NCI-H774 (cell line): ENCODE data around the gene PIGW.

Experiments
- DNase-seq: peaks from one replicate; lab custom pipeline; 2025; lab: John Stamatoyannopoulos, UW

PIGW gene, protein sequence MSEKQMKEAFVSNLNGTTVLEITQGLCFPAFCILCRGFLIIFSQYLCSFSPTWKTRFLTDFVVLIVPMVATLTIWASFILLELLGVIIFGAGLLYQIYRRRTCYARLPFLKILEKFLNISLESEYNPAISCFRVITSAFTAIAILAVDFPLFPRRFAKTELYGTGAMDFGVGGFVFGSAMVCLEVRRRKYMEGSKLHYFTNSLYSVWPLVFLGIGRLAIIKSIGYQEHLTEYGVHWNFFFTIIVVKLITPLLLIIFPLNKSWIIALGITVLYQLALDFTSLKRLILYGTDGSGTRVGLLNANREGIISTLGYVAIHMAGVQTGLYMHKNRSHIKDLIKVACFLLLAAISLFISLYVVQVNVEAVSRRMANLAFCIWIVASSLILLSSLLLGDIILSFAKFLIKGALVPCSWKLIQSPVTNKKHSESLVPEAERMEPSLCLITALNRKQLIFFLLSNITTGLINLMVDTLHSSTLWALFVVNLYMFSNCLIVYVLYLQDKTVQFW

DNA sequence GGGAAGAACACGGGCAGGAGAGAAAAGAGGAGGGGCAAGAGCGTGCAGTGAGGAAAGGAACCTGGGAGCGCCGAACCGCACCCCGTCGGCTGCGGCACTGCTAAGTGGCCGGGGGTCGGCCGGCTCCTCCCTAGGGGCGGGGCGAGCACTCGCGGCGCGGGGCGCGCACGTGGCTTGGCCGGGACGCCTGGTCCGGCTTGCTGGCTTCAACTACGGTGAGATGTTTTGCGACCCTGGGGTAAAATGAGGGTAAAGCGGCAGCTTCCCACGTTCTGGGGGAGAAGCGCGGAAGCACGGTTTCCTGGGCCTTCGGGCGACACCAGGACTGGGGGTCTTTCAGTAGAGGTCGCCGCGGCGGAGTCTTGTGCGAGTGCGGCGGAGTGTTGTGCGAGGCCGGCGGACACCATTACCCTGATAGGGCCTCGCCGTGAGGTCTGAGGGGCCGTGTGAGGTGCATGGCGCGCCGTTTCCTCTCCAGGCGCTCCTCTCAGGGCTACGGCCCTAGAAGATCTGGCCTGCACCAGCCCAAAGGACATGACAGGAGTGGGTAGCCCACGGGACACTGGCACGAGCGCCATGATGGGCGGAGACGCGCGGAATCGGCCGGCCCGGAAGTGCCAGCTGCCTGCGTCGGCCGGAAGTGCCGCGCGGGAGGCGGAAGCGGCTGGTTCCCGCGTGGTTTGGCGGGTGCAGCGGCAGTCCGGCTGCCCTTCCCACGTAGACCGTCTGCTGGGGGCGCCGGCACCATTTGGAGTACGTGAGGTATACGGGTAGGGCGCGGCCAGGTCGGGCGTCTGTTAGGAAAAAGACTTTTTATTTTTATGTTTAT lies at the start of gene PIGW, which contains the start of gene MYO19:
PIGW (plus strand) TSS at position 148 of the 829 bp plus-strand sequence. CDS start 2,115 bp downstream, outside the sequence.
MYO19 (minus strand) TSS at position 29 of the 829 bp plus-strand sequence. CDS start 2,330 bp downstream, outside the sequence.
- peak; percentile 97 for DNase-seq

DNA sequence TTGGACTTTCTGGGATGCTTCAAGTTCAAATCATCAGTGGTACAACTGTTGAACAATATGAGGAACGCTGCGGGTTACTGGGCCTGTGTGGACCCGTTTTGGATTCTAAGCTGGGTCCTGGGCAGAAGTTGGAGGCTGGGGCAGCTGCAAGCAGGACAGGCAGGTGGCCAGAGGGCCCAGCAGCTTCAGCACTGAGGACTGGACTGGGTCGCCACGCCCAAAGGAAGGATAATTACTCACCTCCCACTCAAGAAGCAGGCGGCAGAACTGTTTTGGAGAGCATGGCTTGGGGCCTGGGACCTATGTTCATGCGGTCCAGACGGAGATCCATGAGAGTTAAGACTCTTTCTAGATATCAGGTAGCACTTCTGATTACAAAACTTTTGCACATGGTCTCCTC lies 49.8 kb upstream of the PIGW start:
- no peak for DNase-seq

DNA sequence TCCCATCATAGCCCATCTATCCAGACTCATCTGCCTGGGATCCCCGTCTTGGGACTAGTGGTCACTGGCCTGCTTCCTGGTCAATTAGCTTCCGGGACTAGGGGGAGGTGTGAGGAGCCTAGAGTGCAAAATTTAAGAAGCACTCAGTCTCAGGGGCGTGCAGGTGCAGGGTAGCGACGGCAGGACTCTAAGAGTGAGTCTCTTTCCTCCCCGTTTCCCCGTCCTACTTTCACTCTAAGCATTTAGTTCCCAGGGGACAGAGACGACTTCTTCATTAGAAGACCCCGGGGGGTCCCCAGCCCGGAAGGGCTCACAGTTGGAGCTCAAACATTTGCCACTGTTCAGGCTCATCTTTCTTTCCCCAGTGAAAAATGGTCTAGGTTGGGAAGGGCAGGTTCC lies 49.0 kb upstream of the PIGW start:
- no peak for DNase-seq

DNA sequence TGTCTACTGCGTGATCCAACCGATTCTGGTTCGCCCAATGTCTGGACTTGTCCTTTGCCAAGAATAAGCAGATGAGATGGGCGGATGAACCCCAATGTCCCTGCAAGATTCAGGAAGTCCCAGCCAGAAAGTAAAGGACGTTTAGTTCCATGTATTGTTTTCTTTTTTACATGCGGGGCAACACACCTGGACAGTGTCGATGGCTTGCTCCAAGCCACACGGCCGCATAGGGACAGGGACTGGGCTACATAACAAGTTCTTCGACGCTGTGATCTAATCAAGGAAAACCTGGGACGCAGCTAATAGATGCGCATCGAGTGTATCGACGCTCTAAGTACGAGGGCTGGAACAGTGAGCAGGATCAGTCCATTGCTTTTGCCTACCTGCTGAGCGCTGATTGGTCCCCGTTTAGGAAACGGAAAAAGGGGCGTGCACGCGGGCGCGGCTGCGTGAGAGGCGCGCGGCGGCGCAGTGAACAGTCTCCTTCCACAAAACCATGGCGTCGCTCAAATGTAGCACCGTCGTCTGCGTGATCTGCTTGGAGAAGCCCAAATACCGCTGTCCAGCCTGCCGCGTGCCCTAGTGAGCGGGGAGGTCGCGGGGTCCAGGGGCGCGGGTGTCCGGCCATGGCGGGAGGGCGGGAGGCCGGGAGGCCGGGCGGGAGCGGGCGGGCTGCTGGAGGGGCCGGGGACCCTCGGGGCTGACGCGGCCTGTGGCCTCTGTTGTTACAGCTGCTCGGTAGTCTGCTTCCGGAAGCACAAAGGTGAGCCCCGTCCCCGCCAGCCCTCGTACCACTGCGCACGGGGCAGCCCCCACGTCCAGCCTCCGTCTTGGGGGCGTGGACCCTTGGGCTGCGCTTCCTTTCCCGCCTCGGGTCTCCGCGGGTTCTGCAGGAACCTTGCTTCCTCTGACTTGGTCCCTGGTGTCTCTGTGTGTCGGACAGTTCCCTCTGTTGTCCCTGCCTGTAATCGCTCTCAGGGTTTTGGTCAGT lies 48.3 kb upstream of the PIGW start, which contains the start of gene ZNHIT3:
ZNHIT3 (plus strand) TSS at position 478 of the 991 bp plus-strand sequence; CDS start at position 497, 19 bp downstream.
- peak; percentile 98 for DNase-seq

GRCh38 chr17:36493956-36494355 lies 40.8 kb upstream of the PIGW start:
- no peak for DNase-seq

DNA sequence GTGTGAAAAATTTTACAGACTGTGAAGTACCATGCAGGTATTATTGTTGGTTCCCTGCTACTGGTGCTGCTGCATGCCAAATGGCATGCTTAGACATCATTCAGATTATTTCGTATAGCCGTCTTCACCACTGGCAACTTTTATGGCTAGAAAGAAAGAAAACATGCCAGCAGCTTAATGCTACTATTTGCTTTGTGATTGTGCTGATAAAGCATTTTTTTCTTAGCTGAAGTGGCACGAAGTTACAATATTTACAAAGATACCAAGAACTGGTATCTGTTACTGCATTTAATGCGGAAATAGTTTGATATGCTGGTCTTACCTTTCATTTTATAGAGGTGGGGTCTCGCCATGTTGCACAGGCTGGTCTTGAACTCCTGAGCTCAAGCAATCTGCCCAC lies 40.1 kb upstream of the PIGW start:
- no peak for DNase-seq

- DNase-seq, result no peak
These were observed 39.7 kb upstream of the PIGW start for GRCh38 chr17:36495076-36495578.

GRCh38 chr17:36496018-36496789 lies 38.6 kb upstream of the PIGW start:
- DNase-seq, result no peak

- DNase-seq, result no peak
These were observed 36.6 kb upstream of the PIGW start for GRCh38 chr17:36498155-36498554.

GRCh38 chr17:36498560-36499300 lies 36.1 kb upstream of the PIGW start:
- DNase-seq, result no peak

DNA sequence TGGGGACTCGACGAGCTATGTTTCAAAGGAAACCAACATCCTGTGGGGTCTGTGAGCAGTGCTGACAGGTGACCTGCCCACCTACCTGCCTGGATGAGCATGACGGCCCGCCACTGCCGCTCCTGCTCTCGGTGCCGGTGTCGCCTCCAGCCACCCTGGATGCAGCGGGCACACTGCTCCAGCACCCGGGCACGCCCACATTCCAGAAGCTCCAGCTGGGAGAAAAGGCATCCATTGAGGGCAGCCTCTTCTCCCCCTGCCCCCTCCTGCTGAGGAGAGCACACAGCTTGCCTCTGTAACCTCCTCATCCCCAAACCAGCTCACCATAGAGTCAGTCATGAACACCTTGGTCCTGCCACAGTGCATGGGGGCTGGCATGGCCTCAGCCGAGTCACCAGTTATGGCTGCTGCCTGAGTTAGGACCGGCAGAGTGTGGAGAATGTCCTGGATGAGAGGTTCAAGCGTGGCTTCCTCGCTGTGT lies 34.0 kb upstream of the PIGW start:
- DNase-seq, result no peak

- no peak for DNase-seq
These were observed 33.4 kb upstream of the PIGW start for GRCh38 chr17:36501351-36501750.

DNA sequence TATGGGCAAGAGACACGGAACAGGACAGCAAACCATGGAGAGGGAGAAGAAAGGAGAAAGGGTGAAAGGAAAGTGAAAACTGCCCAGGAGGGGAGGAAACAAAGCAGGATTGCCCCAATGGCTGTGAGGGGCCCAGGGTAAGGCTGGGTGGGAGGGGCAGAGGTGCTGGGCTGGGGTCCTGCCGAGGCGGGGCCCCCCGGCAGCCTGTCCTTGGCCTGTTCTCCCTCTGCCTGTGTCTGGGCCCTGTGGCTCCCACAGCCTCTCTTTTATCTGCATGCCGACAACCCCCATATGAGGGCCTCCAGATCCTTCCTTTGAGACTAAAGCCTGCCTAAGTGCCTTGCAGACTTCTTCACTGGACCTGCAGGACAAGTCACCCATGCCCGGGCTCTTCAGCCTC lies 32.8 kb upstream of the PIGW start:
- DNase-seq, result no peak

DNA sequence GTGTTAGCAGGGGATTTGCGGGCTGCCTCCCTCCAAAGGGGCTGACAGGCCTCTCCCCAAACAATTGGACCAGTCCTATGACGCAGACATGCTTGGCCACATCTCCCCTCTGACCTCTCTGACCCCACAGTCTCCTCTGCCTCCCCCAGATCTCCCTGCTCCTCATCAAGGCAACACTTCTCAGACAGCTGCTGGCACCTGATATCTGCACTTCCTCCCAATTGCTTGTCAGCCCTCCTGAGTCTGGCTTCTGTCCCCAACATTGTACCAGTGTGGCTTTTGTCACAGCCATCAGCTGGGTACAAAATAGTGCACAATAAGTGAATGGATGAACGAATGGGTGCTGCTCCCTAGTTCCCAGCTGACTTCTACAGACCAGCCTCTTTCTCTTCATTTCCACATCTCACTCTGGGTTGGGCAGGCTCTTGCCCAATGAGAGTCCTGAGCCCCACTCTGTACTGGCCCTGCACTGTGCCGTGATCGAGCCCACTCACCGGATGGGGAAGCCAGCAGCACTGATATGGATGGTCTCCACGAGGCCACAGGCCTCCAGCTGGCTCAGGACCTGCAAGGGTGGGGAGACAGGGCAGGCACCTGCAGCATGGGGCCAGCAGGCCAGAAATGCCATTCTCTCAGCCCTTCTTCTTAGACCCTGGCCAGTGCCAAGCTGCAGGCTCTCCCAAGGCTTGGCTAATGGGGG lies 31.2 kb upstream of the PIGW start:
- DNase-seq, result no peak

GRCh38 chr17:36504156-36504545 lies 30.6 kb upstream of the PIGW start:
- no peak for DNase-seq

- no peak for DNase-seq
These were observed 29.6 kb upstream of the PIGW start for GRCh38 chr17:36505171-36505570.

- DNase-seq, result no peak
These were observed 28.4 kb upstream of the PIGW start for GRCh38 chr17:36506249-36506826.

DNA sequence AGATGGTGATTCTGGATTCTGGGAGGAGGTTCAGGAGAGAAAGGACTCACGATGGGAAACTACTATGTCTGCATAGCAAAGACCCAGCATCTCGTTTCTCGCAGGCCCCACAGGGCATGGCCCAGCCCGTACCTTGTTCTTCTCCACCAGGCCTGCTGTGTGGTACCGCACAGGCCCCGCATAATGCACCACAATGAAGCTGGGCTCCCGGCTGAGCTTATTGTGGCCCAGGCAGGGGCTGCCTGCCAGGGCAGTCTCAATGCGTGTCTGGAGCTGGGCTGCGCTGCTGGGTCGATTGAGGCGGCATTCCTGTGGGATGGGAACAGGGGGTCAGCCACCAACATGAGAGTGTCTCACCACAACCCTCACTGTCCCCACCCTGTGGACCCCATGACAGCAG lies 28.0 kb upstream of the PIGW start:
- DNase-seq, result no peak

GRCh38 chr17:36507266-36507665 lies 27.5 kb upstream of the PIGW start:
- no peak for DNase-seq
